ENCODE measurements around the gene RCOR1. TPM values are rescaled to one million over a fixed set of nuclear protein-coding genes. Genes with fewer than 3 reads are reported as not detected.

The RCOR1 gene
- polyA plus RNA-seq, 1 donor (not counting 4 experiments of a cell fraction or from before 2014, with no cell fraction given) = 27.0 TPM

DNA sequence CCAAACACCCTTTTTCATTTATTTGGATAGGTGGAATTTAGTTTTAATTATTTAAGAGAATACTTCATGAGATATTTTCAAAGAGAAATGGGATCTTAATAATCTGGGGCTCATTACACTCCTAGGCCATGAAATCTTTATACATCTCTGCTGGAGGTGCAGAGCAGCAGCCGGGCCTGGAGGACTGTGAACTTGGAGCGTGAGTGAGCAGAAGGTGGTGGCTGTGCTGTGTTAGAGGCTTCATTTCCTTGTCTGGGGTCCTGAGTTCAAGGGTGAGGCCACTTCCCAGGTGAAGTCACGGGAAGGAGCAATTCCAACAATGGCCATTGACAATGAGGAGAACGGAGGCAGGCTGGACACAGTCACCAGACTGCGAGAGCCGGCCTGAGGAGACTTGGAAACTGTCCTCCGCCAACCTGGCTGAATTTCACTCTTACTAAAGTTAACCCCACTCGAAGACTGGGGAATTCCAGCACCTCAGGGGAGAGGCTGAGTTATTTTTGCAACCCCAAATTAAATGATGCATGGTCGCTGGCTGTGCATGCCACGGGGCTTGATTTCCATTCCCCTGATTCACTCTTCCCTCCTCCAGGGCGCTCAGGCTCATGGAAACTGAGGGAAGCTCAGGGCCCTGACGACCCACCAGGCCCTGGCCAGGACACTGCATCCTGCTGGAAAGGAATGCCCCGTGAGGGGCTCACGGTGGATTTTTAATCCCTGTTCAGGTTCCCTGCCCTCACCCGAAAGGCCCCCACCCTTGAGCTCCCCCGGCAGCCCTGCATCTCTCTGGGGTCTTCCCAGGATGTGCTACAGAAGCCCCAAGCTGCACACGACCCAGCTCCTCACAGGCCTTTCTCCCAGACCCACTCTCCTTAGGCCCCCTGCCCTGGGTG is 162.2 kb downstream of the RCOR1 start:
- no peak overlapping the region for H3K9ac ChIP-seq (ENCODE audit: control insufficient read depth, extremely low read depth, insufficient read depth, low read length)
- peaks cover 0 to 3% of the 10 kb centered on the region in 2 experiments for H3K36me3 ChIP-seq (ENCODE audit: control insufficient read depth in 2 of 2, extremely low read depth in 1 of 2, insufficient read depth in 2 of 2, low read length in 2 of 2)
- H3K4me2 ChIP-seq (ENCODE audit: control insufficient read depth, extremely low read depth, insufficient read depth, low read depth, low read length) = no peak overlapping the region
- DNase-seq (ENCODE audit: low read depth, low spot score) (no peak), FAIRE-seq (no peak)
- TF ChIP-seq, protein P1, sequence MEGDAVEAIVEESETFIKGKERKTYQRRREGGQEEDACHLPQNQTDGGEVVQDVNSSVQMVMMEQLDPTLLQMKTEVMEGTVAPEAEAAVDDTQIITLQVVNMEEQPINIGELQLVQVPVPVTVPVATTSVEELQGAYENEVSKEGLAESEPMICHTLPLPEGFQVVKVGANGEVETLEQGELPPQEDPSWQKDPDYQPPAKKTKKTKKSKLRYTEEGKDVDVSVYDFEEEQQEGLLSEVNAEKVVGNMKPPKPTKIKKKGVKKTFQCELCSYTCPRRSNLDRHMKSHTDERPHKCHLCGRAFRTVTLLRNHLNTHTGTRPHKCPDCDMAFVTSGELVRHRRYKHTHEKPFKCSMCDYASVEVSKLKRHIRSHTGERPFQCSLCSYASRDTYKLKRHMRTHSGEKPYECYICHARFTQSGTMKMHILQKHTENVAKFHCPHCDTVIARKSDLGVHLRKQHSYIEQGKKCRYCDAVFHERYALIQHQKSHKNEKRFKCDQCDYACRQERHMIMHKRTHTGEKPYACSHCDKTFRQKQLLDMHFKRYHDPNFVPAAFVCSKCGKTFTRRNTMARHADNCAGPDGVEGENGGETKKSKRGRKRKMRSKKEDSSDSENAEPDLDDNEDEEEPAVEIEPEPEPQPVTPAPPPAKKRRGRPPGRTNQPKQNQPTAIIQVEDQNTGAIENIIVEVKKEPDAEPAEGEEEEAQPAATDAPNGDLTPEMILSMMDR (optimal IDR thresholded peaks at IDR 0.05 in 1 of 3, IDR thresholded peaks at IDR 0.05 in 1 of 3, conservative IDR thresholded peaks at IDR 0.05 in 1 of 3; ENCODE audit: extremely low read depth in 1 of 3, insufficient read depth in 2 of 3, low read length in 3 of 3) = no peak
- no peak for TF ChIP-seq EZH2 (IDR thresholded peaks at IDR 0.05; ENCODE audit: low read length)
- no peak overlapping the region for H3K27ac ChIP-seq (ENCODE audit: control insufficient read depth, insufficient read depth, low read length)
- dilution Hi-C loops (cut with MboI; ENCODE audit: extremely low pct_ligation_motif_present, low sequenced_read_pairs) = no loop called here
- no peaks in the 10 kb centered on the region for H3K79me2 ChIP-seq (ENCODE audit: control insufficient read depth, insufficient read depth, low read length)
- no peaks in the 10 kb centered on the region for H3K27me3 ChIP-seq (ENCODE audit: control insufficient read depth, extremely low read depth, insufficient read depth, low read length)
- H3K4me1 ChIP-seq (ENCODE audit: control insufficient read depth, extremely low read depth, insufficient read depth, low read length) = no peaks in the 10 kb centered on the region
- H4K20me1 ChIP-seq (ENCODE audit: control insufficient read depth, extremely low read depth, insufficient read depth, low read length) = no peaks in the 10 kb centered on the region
- H2AFZ ChIP-seq (ENCODE audit: control insufficient read depth, low read length) = no peak overlapping the region
- H3K4me3 ChIP-seq (ENCODE audit: control insufficient read depth in 2 of 3, extremely low read depth in 1 of 3, insufficient read depth in 2 of 3, low read depth in 1 of 3, low read length in 3 of 3) = no peak overlapping the region
- no peaks in the 10 kb centered on the region for H3K9me1 ChIP-seq (ENCODE audit: control insufficient read depth, extremely low read depth, insufficient read depth, low read length)
- no peaks in the 10 kb centered on the region for H3K9me3 ChIP-seq (ENCODE audit: control insufficient read depth, low read depth, low read length)

DNA sequence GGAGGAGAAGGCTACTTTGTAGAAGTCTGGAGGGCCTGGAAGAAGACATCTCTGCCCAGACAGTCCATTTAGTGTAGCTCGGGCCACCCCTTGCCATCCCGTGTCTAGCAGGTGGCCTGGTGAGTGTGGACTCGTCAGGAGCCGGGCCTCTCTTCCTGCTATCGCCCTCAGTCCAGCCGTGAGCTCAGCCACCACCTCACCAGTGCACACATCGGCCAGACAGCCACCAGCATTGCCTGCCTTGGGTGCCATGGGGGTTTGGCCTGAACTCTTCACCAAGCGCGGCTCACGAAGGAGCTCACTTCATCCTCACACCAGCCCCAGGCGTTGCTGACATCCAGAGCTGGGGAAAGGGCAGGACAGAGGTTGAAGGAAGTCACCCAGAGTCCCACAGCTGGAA is 165.2 kb downstream of the RCOR1 start:
- no peaks in the 10 kb centered on the region for H3K9me1 ChIP-seq (ENCODE audit: control insufficient read depth, extremely low read depth, insufficient read depth, low read length)

More for the DNA sequence above, 165.2 kb downstream of the RCOR1 start:
- Histone ChIP-seq H3K9me3 (ENCODE audit: control insufficient read depth, low read depth, low read length) (no peaks in the 10 kb centered on the region), H3K4me1 (ENCODE audit: control insufficient read depth, extremely low read depth, insufficient read depth, low read length) (no peaks in the 10 kb centered on the region), H3K27me3 (ENCODE audit: control insufficient read depth, extremely low read depth, insufficient read depth, low read length) (peaks cover 12% of the 10 kb centered on the region), H3K36me3 (ENCODE audit: control insufficient read depth in 2 of 2, extremely low read depth in 1 of 2, insufficient read depth in 2 of 2, low read length in 2 of 2) (no peaks in the 10 kb centered on the region), H3K4me3 (ENCODE audit: control insufficient read depth in 2 of 3, extremely low read depth in 1 of 3, insufficient read depth in 2 of 3, low read depth in 1 of 3, low read length in 3 of 3) (no peak overlapping the region), H3K4me2 (ENCODE audit: control insufficient read depth, extremely low read depth, insufficient read depth, low read depth, low read length) (no peak overlapping the region), H2AFZ (ENCODE audit: control insufficient read depth, low read length) (no peak overlapping the region), H3K79me2 (ENCODE audit: control insufficient read depth, insufficient read depth, low read length) (no peaks in the 10 kb centered on the region), H3K9ac (ENCODE audit: control insufficient read depth, extremely low read depth, insufficient read depth, low read length) (no peak overlapping the region), H3K27ac (ENCODE audit: control insufficient read depth, insufficient read depth, low read length) (no peak overlapping the region), H4K20me1 (ENCODE audit: control insufficient read depth, extremely low read depth, insufficient read depth, low read length) (no peaks in the 10 kb centered on the region)
- TF ChIP-seq, protein P1 (optimal IDR thresholded peaks at IDR 0.05 in 1 of 3, IDR thresholded peaks at IDR 0.05 in 1 of 3, conservative IDR thresholded peaks at IDR 0.05 in 1 of 3; ENCODE audit: extremely low read depth in 1 of 3, insufficient read depth in 2 of 3, low read length in 3 of 3) = no peak
- TF ChIP-seq EZH2 (IDR thresholded peaks at IDR 0.05; ENCODE audit: low read length) = no peak
- no peak for DNase-seq (ENCODE audit: low read depth, low spot score)
- dilution Hi-C loops (cut with MboI; ENCODE audit: extremely low pct_ligation_motif_present, low sequenced_read_pairs) = no loop called here
- no peak for FAIRE-seq

Data from keratinocyte (primary cell).